H1 (cell line): ENCODE results near the gene SPEF1. TPM values are rescaled to one million over a fixed set of nuclear protein-coding genes. Genes with fewer than 3 reads are reported as not detected.

ENCODE experiments used
- CHD2 ChIP-seq: IDR thresholded peaks from 2 replicates; pipeline ENCODE4 v1.6.1; 2012; ENCODE audit warnings: low read length, improper control_type of control experiment
- E2F6 ChIP-seq: IDR thresholded peaks from 2 replicates; pipeline ENCODE4 v1.6.1; 2012; ENCODE audit warnings: inconsistent platforms
- KDM4A ChIP-seq: IDR thresholded peaks from one replicate; pipeline ENCODE4 v1.7.1; 2012; ENCODE audit warnings: low read depth, mild to moderate bottlenecking, moderate library complexity, low read length, inconsistent platforms; ENCODE audit not compliant: severe bottlenecking
- POLR2AphosphoS5 ChIP-seq: IDR thresholded peaks from 2 replicates; pipeline ENCODE4 v1.6.1; 2011; ENCODE audit warnings: low read depth, low read length
- POU5F1 ChIP-seq: IDR thresholded peaks from 2 replicates; pipeline ENCODE4 v1.6.1; 2011; ENCODE audit warnings: low read depth, mild to moderate bottlenecking, low read length, moderate library complexity
- polyA plus RNA-seq, 7 experiments: library from polyadenylated mRNA; depleted of rRNA in 3 of 7; stranded (reverse) in 5 of 7; unstranded in 2 of 7; fragments of >200 nt in 5 of 7; fragments of 200-250 nt in 2 of 7; gene quantifications; 1 replicate in 5 of 7; 2 replicates in 1 of 7; 4 replicates in 1 of 7; pipeline versions ENCODE4 v1.2.1 to v1.2.3, GENCODE V29; 2011 to 2013; ENCODE audit warnings: missing spikeins in 2 of 7, mixed read lengths in 2 of 7
- total RNA-seq: library from RNA; stranded (reverse); fragmentation: NEBNext Ultra II Directional; extraction: Animal tissue kit (Norgen Biotek cat#: 25700); gene quantifications from 2 replicates; pipeline ENCODE4 v1.2.1, GENCODE V29; 2021

SPEF1 gene
- total and polyA plus RNA-seq, 2 of the 8 experiments (the other 6 are each of a cell fraction or from before 2014, with no cell fraction given) = 0.51 to 0.71 TPM

GRCh38 chr20:3747471-3747870, 33.8 kb downstream of the SPEF1 start (continued):
- TF ChIP-seq E2F6 (no peak), POU5F1 (no peak), POLR2AphosphoS5 (no peak), KDM4A (no peak), CHD2 (no peak)
